ENCODE results near the gene ANKRD60.

- no peak for TF ChIP-seq CTCF (IDR thresholded peaks at IDR 0.05; ENCODE audit: low read depth, low read length)
- no peak for TF ChIP-seq EZH2phosphoT487 (IDR thresholded peaks at IDR 0.05; ENCODE audit: low read depth)
Observed at GRCh38 chr20:58175836-58176235, 52.6 kb downstream of the ANKRD60 start.

All from OCI-LY3 (cell line).